ENCODE measurements around the gene RPL39.
"Not testable (repeated sequence)": the region's sequence is repeated elsewhere in the genome, so short reads cannot be mapped to it uniquely, and the experiment has no call there.

Gene RPL39

DNA sequence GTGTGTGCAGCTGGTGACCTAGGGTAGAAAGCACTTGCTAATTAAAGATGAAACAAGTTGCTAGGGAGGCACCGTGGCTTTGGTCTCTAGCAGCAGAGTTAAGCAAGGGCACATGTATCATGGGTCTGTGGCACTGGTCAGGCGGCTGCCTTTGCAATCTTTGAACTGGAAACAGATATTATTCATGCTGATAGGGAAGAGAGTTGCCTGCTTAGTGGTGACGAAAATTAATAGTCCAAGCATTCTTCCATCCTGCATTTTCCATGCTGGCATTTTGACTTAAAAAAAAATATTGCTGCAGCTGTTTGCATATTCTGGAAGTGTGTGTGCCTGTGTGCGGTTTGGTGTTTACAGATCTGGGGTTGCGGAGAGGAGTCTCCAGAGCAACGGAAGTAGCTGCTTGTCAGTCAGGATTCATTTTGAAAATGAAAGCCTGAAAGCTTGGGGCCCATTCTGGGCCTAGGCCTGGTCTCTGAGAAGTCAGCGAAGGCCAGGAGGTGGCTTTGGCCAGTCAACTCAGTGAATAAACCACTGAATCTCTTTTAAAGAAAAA is 35.4 kb downstream of the RPL39 start:
- H3K36me3 Mint-ChIP-seq, result no peaks in the 10 kb centered on the region
- no peaks in the 10 kb centered on the region for H3K9me3 Mint-ChIP-seq (ENCODE audit: low read depth)
- H3K4me1 Mint-ChIP-seq (ENCODE audit: low read depth), result peaks cover 45% of the 10 kb centered on the region
- peak overlapping the region; percentile 82 for H3K4me3 Mint-ChIP-seq
- H3K27ac Mint-ChIP-seq, result peak overlapping the region; percentile 95
- no peaks in the 10 kb centered on the region for H3K27me3 Mint-ChIP-seq

DNA sequence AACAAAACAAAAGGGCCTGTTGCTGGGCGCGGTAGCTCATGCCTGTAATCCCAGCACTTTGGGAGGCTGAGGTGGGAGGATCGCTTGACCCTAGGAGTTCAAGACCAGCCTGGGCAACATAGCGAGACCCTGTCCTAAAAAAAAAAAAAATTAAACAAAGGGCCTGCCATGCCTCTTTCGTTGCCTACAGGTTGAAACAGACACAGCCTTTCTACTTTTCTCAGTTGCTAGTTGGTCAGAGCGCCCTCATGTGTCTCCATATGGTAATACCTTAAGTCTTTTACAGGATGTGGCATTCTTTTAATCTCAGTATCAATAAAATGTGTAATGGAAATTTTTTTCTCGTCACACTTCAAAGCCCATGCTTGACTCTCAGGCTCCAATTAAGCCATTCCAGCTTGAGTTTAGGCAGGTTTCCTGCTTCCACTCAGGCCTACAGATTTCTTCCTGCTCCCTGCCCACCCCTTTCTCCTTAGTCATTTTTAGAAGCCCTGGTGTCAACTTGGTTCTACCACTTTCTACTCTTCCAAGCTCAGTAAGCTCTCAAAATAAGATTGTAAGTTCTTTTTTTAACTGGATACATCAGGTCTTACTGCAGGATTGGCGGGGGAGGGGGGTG is 37.7 kb downstream of the RPL39 start:
- Mint-ChIP-seq H3K4me3 (peak overlapping the region; percentile 44), H3K9me3 (ENCODE audit: low read depth) (no peaks in the 10 kb centered on the region), H3K4me1 (ENCODE audit: low read depth) (peaks cover 47% of the 10 kb centered on the region), H3K27ac (peak overlapping the region; percentile 86), H3K36me3 (no peaks in the 10 kb centered on the region), H3K27me3 (no peaks in the 10 kb centered on the region)

- H3K4me3 Mint-ChIP-seq, result no peak overlapping the region
- H3K4me1 Mint-ChIP-seq (ENCODE audit: low read depth), result peaks cover 47% of the 10 kb centered on the region
- no peaks in the 10 kb centered on the region for H3K27me3 Mint-ChIP-seq
- no peaks in the 10 kb centered on the region for H3K9me3 Mint-ChIP-seq (ENCODE audit: low read depth)
- H3K27ac Mint-ChIP-seq, result peak overlapping the region; percentile 41
- H3K36me3 Mint-ChIP-seq, result no peaks in the 10 kb centered on the region
These were observed 38.4 kb downstream of the RPL39 start for GRCh38 chrX:119753001-119753400.

- H3K36me3 Mint-ChIP-seq; H3K9me3 Mint-ChIP-seq (ENCODE audit: low read depth): not testable (repeated sequence)
These were observed 40.7 kb downstream of the RPL39 start for GRCh38 chrX:119750751-119751150.

GRCh38 chrX:119750131-119750530 is 41.3 kb downstream of the RPL39 start:
- not testable (repeated sequence) for H3K27me3 Mint-ChIP-seq; H3K36me3 Mint-ChIP-seq; H3K9me3 Mint-ChIP-seq (ENCODE audit: low read depth)
- Mint-ChIP-seq H3K4me1 (ENCODE audit: low read depth) (peaks cover 21% of the 10 kb centered on the region), H3K27ac (peak overlapping the region; percentile 46), H3K4me3 (peak overlapping the region; percentile 76)

More at GRCh38 chrX:119750751-119751150, 40.7 kb downstream of the RPL39 start:
- H3K4me1 Mint-ChIP-seq (ENCODE audit: low read depth), result peaks cover 25% of the 10 kb centered on the region
- H3K27ac Mint-ChIP-seq, H3K4me3 Mint-ChIP-seq, H3K27me3 Mint-ChIP-seq: not testable (repeated sequence)

DNA sequence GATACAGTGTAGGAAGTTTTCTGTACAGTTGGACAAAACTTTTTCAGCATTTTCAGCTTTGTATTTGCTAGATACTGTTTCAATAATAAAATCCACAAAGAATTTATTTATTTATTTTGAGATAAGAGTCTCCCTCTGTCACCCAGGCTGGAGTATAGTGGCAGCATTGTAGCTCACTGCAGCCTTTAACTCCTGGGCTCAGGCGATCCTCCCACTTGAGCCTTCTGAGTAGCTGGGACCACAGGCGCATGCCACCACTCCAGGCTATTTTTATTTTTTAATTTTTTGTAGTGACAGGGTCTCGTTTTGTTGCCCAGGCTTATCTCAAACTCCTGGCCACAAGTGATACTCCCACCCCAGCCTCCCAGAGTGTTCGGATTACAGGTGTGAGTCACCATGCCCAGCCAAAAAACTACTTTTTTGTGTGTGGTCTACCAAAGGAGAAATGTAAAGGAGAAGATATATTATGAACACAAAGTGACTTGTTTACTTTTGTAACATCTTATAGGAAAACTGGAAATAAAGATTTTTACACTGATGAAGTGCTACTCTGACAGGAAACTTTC is 46.1 kb downstream of the RPL39 start:
- Mint-ChIP-seq H3K4me3 (no peak overlapping the region), H3K9me3 (ENCODE audit: low read depth) (no peaks in the 10 kb centered on the region), H3K4me1 (ENCODE audit: low read depth) (peaks cover 6% of the 10 kb centered on the region), H3K27me3 (no peaks in the 10 kb centered on the region), H3K27ac (no peak overlapping the region), H3K36me3 (no peaks in the 10 kb centered on the region)

DNA sequence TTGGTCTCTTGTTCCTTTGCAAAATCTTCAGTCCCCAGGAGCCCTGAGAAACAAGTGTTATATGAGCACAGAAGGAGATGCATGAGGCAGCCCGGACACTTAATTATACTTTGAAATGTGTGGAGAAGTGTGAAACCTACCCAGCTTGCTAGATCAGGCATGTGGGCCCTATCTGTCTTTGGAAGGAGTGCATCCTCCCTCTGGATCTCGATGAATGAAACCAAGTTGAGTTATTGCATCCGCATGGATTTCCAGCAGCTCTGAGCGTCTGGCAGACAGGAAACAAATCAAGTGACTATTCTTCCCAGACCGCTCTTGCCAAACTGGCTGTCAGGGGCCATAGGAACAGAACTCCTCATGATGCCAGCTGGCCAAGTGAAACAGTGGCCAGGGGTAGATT is 52.7 kb downstream of the RPL39 start:
- Mint-ChIP-seq H3K27ac (no peak overlapping the region), H3K4me3 (no peak overlapping the region), H3K27me3 (no peaks in the 10 kb centered on the region), H3K36me3 (no peaks in the 10 kb centered on the region), H3K9me3 (ENCODE audit: low read depth) (no peaks in the 10 kb centered on the region), H3K4me1 (ENCODE audit: low read depth) (no peaks in the 10 kb centered on the region)
